Measurements from ENCODE around the gene IDE. TPM values are rescaled to one million over a fixed set of nuclear protein-coding genes. Genes with fewer than 3 reads are reported as not detected.

Gene IDE
- total and polyA plus RNA-seq, 2 donors (not counting 1 experiment from before 2014, with no cell fraction given) = 7.7 to 40.9 TPM

- Histone ChIP-seq H3K4me3 (ENCODE audit: control extremely low read depth in 1 of 5, extremely low read depth in 1 of 5, insufficient read depth in 1 of 5, low read depth in 2 of 5, low read length in 4 of 5) (no peak overlapping the region), H2AFZ (ENCODE audit: insufficient read depth, low read depth, low read length, poor library complexity, severe bottlenecking) (no peak overlapping the region), H3K9me3 (ENCODE audit: control extremely low read depth in 1 of 3, control insufficient read depth in 2 of 3, insufficient read depth in 1 of 3, low read length in 2 of 3) (peaks cover 0 to 5% (median 0%) of the 10 kb centered on the region in 3 donors), H3K36me3 (replicated peaks in 1 of 2; ENCODE audit: control extremely low read depth in 1 of 2, control insufficient read depth in 1 of 2, extremely low read depth in 1 of 2, insufficient read depth in 2 of 2, low read length in 1 of 2) (no peaks in the 10 kb centered on the region), H3K27me3 (replicated peaks in 1 of 4; ENCODE audit: control extremely low read depth in 1 of 4, control insufficient read depth in 3 of 4, insufficient read depth in 4 of 4, low read length in 3 of 4) (no peaks in the 10 kb centered on the region), H3K79me2 (ENCODE audit: control insufficient read depth, insufficient read depth, low read length) (no peaks in the 10 kb centered on the region), H3K27ac (ENCODE audit: low read length in 2 of 2) (no peak overlapping the region), H4K20me1 (ENCODE audit: control insufficient read depth, insufficient read depth, low read length, poor library complexity, severe bottlenecking) (no peaks in the 10 kb centered on the region), H3K4me2 (replicated peaks; ENCODE audit: low read depth, low read length, poor library complexity, severe bottlenecking) (no peak overlapping the region), H3K4me1 (ENCODE audit: control insufficient read depth in 2 of 2, insufficient read depth in 2 of 2, low read length in 2 of 2) (no peaks in the 10 kb centered on the region), H3K9ac (ENCODE audit: low read length) (no peak overlapping the region)
- DNase-seq = no peak
- H3K9me3 Mint-ChIP-seq (ENCODE audit: insufficient read depth) = no peaks in the 10 kb centered on the region
- no CpG with 5 or more reads among the region's 2 CpGs for WGBS (ENCODE audit: insufficient coverage)
- no peaks in the 10 kb centered on the region for H3K4me1 Mint-ChIP-seq
- intact Hi-C loops (cut with micrococcal nuclease) = no loop called here
- TF ChIP-seq CTCF (IDR thresholded peaks at IDR 0.05) = no peak
- no peak for TF ChIP-seq EZH2 (IDR thresholded peaks at IDR 0.05; ENCODE audit: borderline replicate concordance, insufficient read depth, low read depth, low read length, poor library complexity, severe bottlenecking)
- no peak for ATAC-seq (ENCODE audit: low read depth)
- H3K4me3 Mint-ChIP-seq = no peak overlapping the region
- peaks cover 22% of the 10 kb centered on the region for H3K27me3 Mint-ChIP-seq
- CTCF ChIA-PET = no interaction called here
- POLR2A ChIA-PET = no interaction called here
- no peak overlapping the region for H3K27ac Mint-ChIP-seq
Measured at GRCh38 chr10:92410501-92410900, 163.4 kb downstream of the IDE start.

- TF ChIP-seq CTCF (IDR thresholded peaks at IDR 0.05) (no peak), EZH2 (IDR thresholded peaks at IDR 0.05; ENCODE audit: borderline replicate concordance, insufficient read depth, low read depth, low read length, poor library complexity, severe bottlenecking) (no peak)
- ATAC-seq (ENCODE audit: low read depth) (no peak), DNase-seq (no peak)
- ChIA-PET CTCF (no interaction called here), POLR2A (no interaction called here)
- H3K27me3 Mint-ChIP-seq = peaks cover 22% of the 10 kb centered on the region
- no peaks in the 10 kb centered on the region for H4K20me1 ChIP-seq (ENCODE audit: control insufficient read depth, insufficient read depth, low read length, poor library complexity, severe bottlenecking)
- no peak overlapping the region for H3K27ac ChIP-seq (ENCODE audit: low read length in 2 of 2)
- H3K4me3 Mint-ChIP-seq = no peak overlapping the region
- H3K36me3 ChIP-seq (replicated peaks in 1 of 2; ENCODE audit: control extremely low read depth in 1 of 2, control insufficient read depth in 1 of 2, extremely low read depth in 1 of 2, insufficient read depth in 2 of 2, low read length in 1 of 2) = no peaks in the 10 kb centered on the region
- no peaks in the 10 kb centered on the region for H3K4me1 Mint-ChIP-seq
- no peaks in the 10 kb centered on the region for H3K4me1 ChIP-seq (ENCODE audit: control insufficient read depth in 2 of 2, insufficient read depth in 2 of 2, low read length in 2 of 2)
- H3K79me2 ChIP-seq (ENCODE audit: control insufficient read depth, insufficient read depth, low read length) = no peaks in the 10 kb centered on the region
- no peak overlapping the region for H2AFZ ChIP-seq (ENCODE audit: insufficient read depth, low read depth, low read length, poor library complexity, severe bottlenecking)
- no peak overlapping the region for H3K4me2 ChIP-seq (replicated peaks; ENCODE audit: low read depth, low read length, poor library complexity, severe bottlenecking)
- no peak overlapping the region for H3K27ac Mint-ChIP-seq
- no peak overlapping the region for H3K4me3 ChIP-seq (ENCODE audit: control extremely low read depth in 1 of 5, extremely low read depth in 1 of 5, insufficient read depth in 1 of 5, low read depth in 2 of 5, low read length in 4 of 5)
- no peaks in the 10 kb centered on the region for H3K9me3 ChIP-seq (ENCODE audit: control extremely low read depth in 1 of 3, control insufficient read depth in 2 of 3, insufficient read depth in 1 of 3, low read length in 2 of 3)
- H3K27me3 ChIP-seq (replicated peaks in 1 of 4; ENCODE audit: control extremely low read depth in 1 of 4, control insufficient read depth in 3 of 4, insufficient read depth in 4 of 4, low read length in 3 of 4) = no peaks in the 10 kb centered on the region
- H3K9ac ChIP-seq (ENCODE audit: low read length) = no peak overlapping the region
- WGBS (ENCODE audit: insufficient coverage) = 100% methylated on average over 3 of the region's 3 CpGs
- intact Hi-C loops (cut with micrococcal nuclease) = no loop called here
- H3K9me3 Mint-ChIP-seq (ENCODE audit: insufficient read depth) = no peaks in the 10 kb centered on the region
Measured at GRCh38 chr10:92408017-92408361, 165.9 kb downstream of the IDE start.
